Trophoblast cell (in vitro differentiated cells and primary cell): Measurements from ENCODE around the gene ZNF407.

Source experiments
- DNase-seq, 2 donors: peaks; one replicate each; pipeline ENCODE4 v3.0.0-alpha.2; 2016
- H2AFZ ChIP-seq: 2 replicates; pipeline ENCODE4 v1.6.1; 2013; ENCODE audit warnings: low read length, moderate library complexity, mild to moderate bottlenecking; ENCODE audit not compliant: insufficient read depth, poor library complexity
- H2AK5ac ChIP-seq: 2 replicates; pipeline ENCODE4 v1.6.1; 2013; ENCODE audit warnings: mild to moderate bottlenecking, low read length
- H2BK120ac ChIP-seq: 2 replicates; pipeline ENCODE4 v1.6.1; 2013; ENCODE audit warnings: low read length, mild to moderate bottlenecking, moderate library complexity; ENCODE audit not compliant: insufficient read depth, poor library complexity
- H2BK12ac ChIP-seq: 2 replicates; pipeline ENCODE4 v1.6.1; 2013; ENCODE audit warnings: mild to moderate bottlenecking, low read length, moderate library complexity
- H2BK5ac ChIP-seq: 2 replicates; pipeline ENCODE4 v1.6.1; 2013; ENCODE audit warnings: low read length, low read depth, moderate library complexity, mild to moderate bottlenecking; ENCODE audit not compliant: poor library complexity
- H3K14ac ChIP-seq: 2 replicates; pipeline ENCODE4 v1.6.1; 2013; ENCODE audit warnings: mild to moderate bottlenecking, low read length
- H3K18ac ChIP-seq: 2 replicates; pipeline ENCODE4 v1.6.1; 2013; ENCODE audit warnings: mild to moderate bottlenecking, low read length
- H3K23ac ChIP-seq: 2 replicates; pipeline ENCODE4 v1.6.1; 2013; ENCODE audit warnings: low read length
- H3K27ac ChIP-seq: 2 replicates; pipeline ENCODE4 v1.5.1; 2013; ENCODE audit warnings: low read depth, mild to moderate bottlenecking, inconsistent platforms, low read length, moderate library complexity
- H3K27me3 ChIP-seq: 2 replicates; pipeline ENCODE4 v1.6.1; 2013; ENCODE audit warnings: inconsistent platforms, mild to moderate bottlenecking, low read length, moderate library complexity; ENCODE audit not compliant: insufficient read depth
- H3K36me3 ChIP-seq, 2 experiments: 1 replicate in 1 of 2; 2 replicates in 1 of 2; pipeline ENCODE4 v1.6.1; 2013; ENCODE audit warnings: low read length in 2 of 2, mild to moderate bottlenecking in 2 of 2, moderate library complexity in 1 of 2; ENCODE audit not compliant: insufficient read depth in 2 of 2, control insufficient read depth in 1 of 2
- H3K4ac ChIP-seq: 2 replicates; pipeline ENCODE4 v1.6.1; 2013; ENCODE audit warnings: low read depth, mild to moderate bottlenecking, low read length, moderate library complexity
- H3K4me1 ChIP-seq, 2 experiments: 1 replicate in 1 of 2; 2 replicates in 1 of 2; pipeline ENCODE4 v1.6.1; 2013; ENCODE audit warnings: low read length in 2 of 2, mild to moderate bottlenecking in 2 of 2, moderate library complexity in 1 of 2; ENCODE audit not compliant: insufficient read depth in 2 of 2, control insufficient read depth in 1 of 2
- H3K4me2 ChIP-seq: 2 replicates; pipeline ENCODE4 v1.6.1; 2013; ENCODE audit warnings: inconsistent platforms, mild to moderate bottlenecking, low read length, moderate library complexity
- H3K4me3 ChIP-seq: 2 replicates; pipeline ENCODE4 v1.5.1; 2013; ENCODE audit warnings: mild to moderate bottlenecking, low read depth, low read length, inconsistent platforms
- H3K79me1 ChIP-seq: one replicate; pipeline ENCODE4 v1.6.1; 2013; ENCODE audit warnings: low read length
- H3K79me2 ChIP-seq: 2 replicates; pipeline ENCODE4 v1.6.1; 2013; ENCODE audit warnings: low read length, mild to moderate bottlenecking; ENCODE audit not compliant: control insufficient read depth, insufficient read depth, poor library complexity
- H3K9ac ChIP-seq: 2 replicates; pipeline ENCODE4 v1.6.1; 2013; ENCODE audit warnings: mild to moderate bottlenecking, low read length
- H3K9me3 ChIP-seq: 2 replicates; pipeline ENCODE4 v1.6.1; 2013; ENCODE audit warnings: low read depth, mild to moderate bottlenecking, control low read depth, inconsistent platforms, low read length; ENCODE audit not compliant: insufficient read depth
- H4K12ac ChIP-seq: 2 replicates; pipeline ENCODE4 v1.6.1; 2013; ENCODE audit warnings: low read depth, mild to moderate bottlenecking, low read length, moderate library complexity
- H4K8ac ChIP-seq: 2 replicates; pipeline ENCODE4 v1.6.1; 2013; ENCODE audit warnings: low read depth, mild to moderate bottlenecking, low read length, moderate library complexity
- H4K91ac ChIP-seq: one replicate; pipeline ENCODE4 v1.6.1; 2013; ENCODE audit warnings: low read depth, mild to moderate bottlenecking, low read length, moderate library complexity
- WGBS: extraction: QIAGEN DNeasy Blood & Tissue Kit; methylation state at CpG from one replicate; pipeline ENCODE4 v1.1.7; 2013; ENCODE audit warnings: missing lambda C conversion rate; ENCODE audit not compliant: insufficient read length, insufficient coverage; ENCODE audit errors: extremely low coverage; 5-methylcytosine and 5-hydroxymethylcytosine counted together

Gene ZNF407

DNA sequence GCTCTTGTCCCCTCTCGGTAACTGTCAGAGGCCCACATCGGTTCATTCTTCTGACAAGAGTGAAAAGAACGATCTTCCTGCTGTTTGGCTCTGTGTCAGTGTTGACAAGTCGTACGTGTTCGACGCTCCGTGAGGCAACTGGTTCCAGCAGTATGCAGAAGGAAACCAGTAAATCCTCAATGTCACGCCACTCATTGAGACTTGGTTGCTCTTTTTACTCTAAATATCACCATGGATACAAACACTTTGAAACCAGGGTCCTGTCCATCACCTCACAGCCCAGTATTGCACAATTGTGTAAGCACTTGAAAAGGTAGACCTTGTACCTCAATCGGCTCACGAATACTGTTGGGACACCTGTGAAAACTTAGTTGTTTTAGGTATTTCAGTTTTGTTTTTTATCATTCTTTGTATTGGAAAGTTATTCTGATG, 136.4 kb downstream of the ZNF407 start:
- WGBS, result no CpG with 5 or more reads among the region's 11 CpGs
- Histone ChIP-seq H3K23ac (no peak overlapping the region), H3K79me1 (no peaks in the 10 kb centered on the region), H4K91ac (no peak overlapping the region), H3K27me3 (no peaks in the 10 kb centered on the region), H3K9me3 (no peaks in the 10 kb centered on the region), H4K12ac (no peak overlapping the region), H3K4ac (no peak overlapping the region), H2BK5ac (no peak overlapping the region), H3K27ac (no peak overlapping the region), H3K14ac (no peak overlapping the region), H3K4me3 (no peak overlapping the region), H3K9ac (no peak overlapping the region), H3K4me2 (no peak overlapping the region), H2AFZ (no peak overlapping the region), H3K4me1 (no peaks in the 10 kb centered on the region), H3K18ac (no peak overlapping the region), H2BK120ac (no peak overlapping the region), H2AK5ac (no peak overlapping the region), H4K8ac (no peak overlapping the region), H3K79me2 (no peaks in the 10 kb centered on the region), H3K36me3 (no peaks in the 10 kb centered on the region), H2BK12ac (no peak overlapping the region)
- no peak for DNase-seq

DNA sequence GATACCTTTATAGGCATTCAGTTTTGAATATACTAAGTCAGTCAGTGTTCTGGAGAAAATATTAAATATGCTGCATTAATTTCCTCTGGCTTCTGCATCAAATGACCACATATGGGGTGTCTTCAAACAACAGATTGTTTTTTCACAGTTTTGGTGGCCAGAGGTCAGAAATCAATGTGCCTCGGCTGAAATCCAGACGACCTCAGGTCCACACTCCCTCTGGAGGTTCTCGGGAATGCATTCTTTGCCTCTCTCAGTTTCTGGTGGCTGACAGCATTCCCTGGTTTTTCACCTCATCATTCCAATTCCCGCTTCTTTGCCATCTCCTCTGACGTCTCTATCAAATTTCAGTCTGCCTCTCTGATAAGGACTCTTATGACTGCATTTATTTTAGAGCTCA, 142.3 kb downstream of the ZNF407 start:
- WGBS, result no CpG with 5 or more reads among the region's 5 CpGs
- H4K91ac ChIP-seq, result no peak overlapping the region
- H3K79me2 ChIP-seq, result no peaks in the 10 kb centered on the region
- no peak overlapping the region for H2AFZ ChIP-seq
- H3K23ac ChIP-seq, result no peak overlapping the region
- H3K36me3 ChIP-seq, result no peaks in the 10 kb centered on the region
- H3K27ac ChIP-seq, result no peak overlapping the region
- no peak overlapping the region for H3K14ac ChIP-seq
- no peak overlapping the region for H2BK5ac ChIP-seq
- no peak overlapping the region for H3K18ac ChIP-seq
- no peak overlapping the region for H2AK5ac ChIP-seq
- H3K4me2 ChIP-seq, result no peak overlapping the region
- no peaks in the 10 kb centered on the region for H3K79me1 ChIP-seq
- no peak overlapping the region for H3K4ac ChIP-seq
- no peaks in the 10 kb centered on the region for H3K27me3 ChIP-seq
- no peak overlapping the region for H4K8ac ChIP-seq
- H2BK120ac ChIP-seq, result no peak overlapping the region
- H3K9ac ChIP-seq, result no peak overlapping the region
- H3K4me3 ChIP-seq, result no peak overlapping the region
- no peak overlapping the region for H2BK12ac ChIP-seq
- H3K9me3 ChIP-seq, result no peaks in the 10 kb centered on the region
- H4K12ac ChIP-seq, result no peak overlapping the region
- peaks cover 2% of the 10 kb centered on the region in 2 experiments for H3K4me1 ChIP-seq
- no peak for DNase-seq

DNA sequence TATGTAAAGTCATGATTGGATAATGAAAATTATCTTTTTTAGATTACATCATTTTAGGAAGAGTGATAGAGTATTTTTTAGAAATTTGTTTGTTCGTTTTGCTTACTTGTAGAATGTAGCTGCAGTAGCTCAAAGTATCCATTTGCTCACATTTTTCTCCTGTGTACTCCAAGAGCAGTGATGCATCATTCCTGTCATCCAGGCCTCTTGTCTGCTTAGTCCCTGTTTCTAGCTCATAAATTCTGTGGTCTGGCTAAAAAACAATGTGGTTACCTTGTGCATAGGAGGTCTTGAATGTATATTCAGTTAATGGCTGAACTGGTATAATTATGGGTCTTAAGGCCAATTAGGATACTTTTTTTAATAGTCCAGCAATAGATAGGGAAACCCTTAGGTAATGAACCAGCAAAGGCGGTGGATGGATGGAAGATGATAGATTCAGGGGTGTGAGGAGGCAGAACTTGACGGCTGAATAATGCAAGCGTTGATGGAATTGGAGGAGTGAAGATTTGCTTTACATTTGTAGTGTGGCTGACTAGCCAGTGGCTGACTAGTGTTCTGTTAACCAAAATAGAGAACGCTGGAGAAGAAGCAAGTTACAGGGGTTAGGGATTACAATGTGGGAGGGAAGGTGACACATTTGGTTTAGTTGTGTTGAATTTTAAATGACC, 145.0 kb downstream of the ZNF407 start:
- no peaks in the 10 kb centered on the region for H3K36me3 ChIP-seq
- no peak overlapping the region for H2AK5ac ChIP-seq
- no peaks in the 10 kb centered on the region for H3K79me1 ChIP-seq
- H3K4ac ChIP-seq, result no peak overlapping the region
- no peaks in the 10 kb centered on the region for H3K27me3 ChIP-seq
- WGBS, result 100% methylated on average over 1 of the region's 5 CpGs
- no peaks in the 10 kb centered on the region for H3K9me3 ChIP-seq
- no peak overlapping the region for H3K14ac ChIP-seq
- no peak overlapping the region for H4K12ac ChIP-seq
- no peak overlapping the region for H3K4me2 ChIP-seq
- no peak overlapping the region for H3K4me3 ChIP-seq
- no peak overlapping the region for H4K91ac ChIP-seq
- H2BK5ac ChIP-seq, result no peak overlapping the region
- no peak overlapping the region for H2BK120ac ChIP-seq
- peak overlapping the region; percentile 59 for H2BK12ac ChIP-seq
- H4K8ac ChIP-seq, result no peak overlapping the region
- H3K4me1 ChIP-seq, result peaks cover 2 to 4% of the 10 kb centered on the region in 2 experiments
- H3K18ac ChIP-seq, result no peak overlapping the region
- H3K27ac ChIP-seq, result peak overlapping the region; percentile 38
- no peak overlapping the region for H2AFZ ChIP-seq
- DNase-seq, result no peak
- H3K23ac ChIP-seq, result no peak overlapping the region
- no peaks in the 10 kb centered on the region for H3K79me2 ChIP-seq
- no peak overlapping the region for H3K9ac ChIP-seq

DNA sequence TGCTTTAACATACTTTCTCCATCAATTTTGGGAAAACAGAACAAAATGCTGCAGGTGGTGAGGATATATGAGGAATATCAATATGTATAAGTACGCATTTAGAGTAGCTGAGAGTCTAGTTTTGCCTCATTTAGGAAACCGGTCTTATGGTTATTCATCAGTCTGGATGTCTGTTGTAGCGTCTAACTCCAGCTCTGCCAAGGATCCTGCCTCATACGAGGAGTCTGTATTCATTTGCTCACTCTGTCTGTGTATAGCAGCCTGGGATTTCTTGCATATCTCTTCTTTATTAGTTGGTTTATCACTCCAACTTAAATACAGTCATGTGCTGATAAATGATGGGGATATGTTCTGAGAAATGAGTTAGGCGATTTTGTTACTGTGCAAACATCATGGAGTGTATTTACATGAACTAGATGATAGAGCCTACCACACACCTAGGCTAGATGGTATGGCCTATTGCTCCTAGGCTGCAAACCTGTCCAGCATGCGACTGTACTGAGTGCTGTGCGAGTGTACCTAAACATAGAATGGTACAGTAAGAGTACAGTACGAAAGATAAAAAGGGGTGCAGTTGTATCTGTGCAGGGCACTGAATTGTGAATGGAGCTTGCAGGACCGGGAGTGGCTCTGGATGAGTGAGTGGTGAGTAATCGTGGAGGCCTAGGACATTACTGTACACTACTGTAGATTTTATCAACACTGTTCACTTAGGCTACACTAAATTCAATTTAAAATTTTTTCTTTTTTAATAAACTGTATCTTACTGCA, 148.1 kb downstream of the ZNF407 start:
- Histone ChIP-seq H3K4ac (no peak overlapping the region), H3K79me1 (no peaks in the 10 kb centered on the region), H4K8ac (no peak overlapping the region), H3K4me1 (peaks cover 2 to 4% of the 10 kb centered on the region in 2 experiments), H3K36me3 (no peaks in the 10 kb centered on the region), H3K27me3 (no peaks in the 10 kb centered on the region), H3K4me3 (no peak overlapping the region), H3K23ac (no peak overlapping the region), H3K9me3 (no peaks in the 10 kb centered on the region), H2AFZ (no peak overlapping the region), H3K4me2 (peak overlapping the region; percentile 46), H3K79me2 (no peaks in the 10 kb centered on the region), H3K27ac (no peak overlapping the region), H2BK5ac (no peak overlapping the region), H3K9ac (no peak overlapping the region), H3K18ac (no peak overlapping the region), H2BK12ac (peak overlapping the region; percentile 70), H2AK5ac (no peak overlapping the region), H2BK120ac (peak overlapping the region; percentile 56), H4K12ac (no peak overlapping the region), H3K14ac (no peak overlapping the region), H4K91ac (no peak overlapping the region)
- peak; percentile 53 to 66 for DNase-seq
- no CpG with 5 or more reads among the region's 10 CpGs for WGBS
